GM21786 (cell line): ENCODE data around the gene KCTD5.
"Not testable (repeated sequence)": the region's sequence is repeated elsewhere in the genome, so short reads cannot be mapped to it uniquely, and the experiment has no call there.

ENCODE experiments used
- ATAC-seq: cut with Tn5 transposase; IDR thresholded peaks from one replicate; pipeline ENCODE4 v1.9.1; 2021; ENCODE audit not compliant: unreplicated experiment

The KCTD5 gene

DNA sequence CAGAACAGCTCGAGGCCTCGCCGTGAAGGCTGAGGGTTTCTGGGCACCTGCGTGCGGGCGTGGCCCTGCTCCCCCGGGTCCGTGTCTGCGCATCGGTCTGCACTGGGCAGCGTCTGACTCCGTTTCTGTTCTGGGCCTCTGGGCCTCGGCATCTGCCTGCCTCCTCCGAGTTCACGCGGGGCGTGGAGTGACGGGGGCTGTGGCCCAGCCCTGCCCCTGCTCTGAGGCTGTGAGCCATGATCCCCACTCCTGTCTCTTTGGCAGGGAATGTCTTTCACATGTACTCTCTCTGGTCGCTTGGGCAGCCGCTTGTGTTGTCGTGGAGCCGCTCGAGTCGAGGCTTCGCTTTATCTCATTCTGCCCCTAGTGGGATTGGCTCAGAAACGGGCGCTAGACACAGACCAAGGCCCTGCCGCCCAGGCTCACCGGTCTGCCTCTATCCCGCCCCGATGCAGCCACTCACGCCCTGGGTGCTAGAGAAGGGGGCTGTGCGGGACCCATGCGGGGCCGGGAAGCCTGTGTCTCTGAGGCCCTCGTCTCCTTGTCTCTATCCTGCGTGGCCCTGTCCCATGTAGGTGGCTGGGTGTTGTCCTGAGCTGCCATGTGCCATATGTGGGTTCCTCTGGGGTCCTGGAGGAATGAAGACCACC lies 14.4 kb downstream of the KCTD5 start:
- not testable (repeated sequence) for ATAC-seq

DNA sequence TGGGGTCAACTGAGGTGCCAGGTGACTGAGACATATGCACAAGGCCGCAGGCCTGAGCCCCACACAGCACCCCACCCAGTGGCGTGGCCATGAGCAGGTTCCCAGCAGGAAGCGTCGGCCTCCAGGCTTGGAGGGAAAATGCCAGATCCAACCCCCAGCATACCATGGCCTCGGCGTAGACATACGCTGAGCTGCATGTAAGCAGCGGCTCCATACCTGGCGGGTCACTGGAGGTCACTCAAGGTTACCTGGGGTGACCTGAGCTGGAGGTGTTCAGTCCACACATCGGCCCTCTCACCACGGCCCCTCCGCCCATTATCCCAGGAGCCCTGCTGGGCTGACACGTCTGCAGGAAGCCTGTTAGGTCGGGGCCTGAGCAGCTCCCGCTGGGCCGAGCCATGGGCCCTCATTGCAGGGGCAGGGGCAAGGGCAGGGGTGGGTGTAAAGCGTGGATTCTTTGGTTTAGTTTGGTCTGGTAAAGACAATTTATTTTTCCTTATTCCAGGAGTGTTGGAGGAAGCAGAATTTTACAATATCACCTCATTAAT lies 15.2 kb downstream of the KCTD5 start:
- no peak for ATAC-seq

DNA sequence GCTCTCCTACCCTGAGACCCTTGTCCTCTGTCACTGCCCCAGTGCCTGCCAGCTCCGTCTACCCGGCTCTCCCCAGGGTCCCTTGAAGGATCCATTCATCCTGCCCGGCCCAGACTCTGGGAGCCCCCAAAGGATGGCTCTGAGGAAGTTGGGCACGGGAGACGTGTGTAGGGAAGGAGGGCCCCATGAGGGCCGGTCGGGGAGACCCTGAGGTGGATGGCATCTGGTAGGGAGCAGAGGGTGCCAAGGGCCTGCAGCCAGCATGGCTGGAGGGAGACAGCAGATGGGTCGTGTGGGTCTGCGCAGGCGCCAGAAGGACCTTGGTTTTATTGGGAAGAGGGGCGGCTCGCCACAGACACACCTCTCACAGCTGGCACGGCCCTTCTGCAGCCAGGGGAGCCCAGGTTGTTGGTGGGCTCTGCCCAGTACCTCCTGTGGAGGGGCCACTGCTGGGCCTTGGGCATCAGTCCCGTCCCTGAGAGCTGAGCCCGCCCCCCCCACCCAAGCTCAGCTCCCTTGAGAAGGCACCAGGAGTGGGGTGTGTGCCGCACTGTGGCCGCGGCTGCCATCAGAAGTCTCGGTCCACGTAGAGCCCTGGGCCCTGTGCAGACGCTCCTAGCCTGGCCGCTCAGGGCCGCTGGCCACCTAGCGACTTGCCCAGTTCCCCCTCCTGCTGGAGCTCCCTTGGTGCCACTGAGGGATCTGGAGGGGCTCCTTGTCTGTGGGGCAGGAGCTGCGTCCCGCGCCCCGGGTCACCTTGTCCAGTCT lies 16.0 kb downstream of the KCTD5 start:
- no peak for ATAC-seq

- no peak for ATAC-seq
These were observed 16.8 kb downstream of the KCTD5 start for GRCh38 chr16:2698965-2699750.

- ATAC-seq, result no peak
These were observed 17.7 kb downstream of the KCTD5 start for GRCh38 chr16:2699791-2700600.

DNA sequence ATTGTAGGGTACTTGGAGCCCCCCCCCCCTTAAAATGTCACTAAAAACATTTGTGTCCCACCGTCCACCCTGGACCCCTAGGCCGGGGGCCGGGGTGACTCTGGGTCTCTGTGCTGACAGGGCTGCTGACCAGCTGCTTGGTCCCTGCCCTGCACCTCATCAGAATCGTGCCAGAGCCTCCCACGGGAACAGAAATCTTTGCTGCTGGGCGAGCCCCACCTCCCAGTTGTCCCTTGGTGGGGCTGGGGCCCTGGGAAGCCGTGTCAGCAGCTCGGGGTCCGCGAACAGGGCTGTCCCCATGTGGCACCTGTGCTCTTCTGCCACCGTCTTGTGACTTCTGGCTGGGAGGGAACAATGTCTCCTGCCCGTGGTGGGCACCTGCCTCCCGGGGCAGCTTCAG lies 18.5 kb downstream of the KCTD5 start:
- ATAC-seq, result no peak

DNA sequence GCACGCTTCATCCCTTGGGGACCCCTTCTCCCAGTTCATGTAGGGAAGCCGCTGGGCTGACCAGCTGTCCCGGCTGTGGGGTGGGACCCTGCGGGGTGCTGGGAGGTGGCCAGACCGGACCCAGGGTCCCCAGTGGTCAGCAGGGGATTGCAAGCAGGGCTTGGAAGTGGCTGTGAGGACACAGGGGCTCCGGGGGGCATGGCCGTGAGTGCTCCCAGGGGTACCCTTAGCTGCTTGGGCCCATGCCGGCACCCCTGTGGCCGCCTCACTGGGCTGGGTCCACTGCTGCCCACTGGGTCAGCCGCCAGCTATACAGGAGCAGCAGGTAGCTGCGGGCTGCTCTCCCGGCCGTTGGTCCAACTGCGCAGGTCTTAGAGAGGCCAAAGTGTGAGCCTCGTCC lies 18.9 kb downstream of the KCTD5 start:
- no peak for ATAC-seq

DNA sequence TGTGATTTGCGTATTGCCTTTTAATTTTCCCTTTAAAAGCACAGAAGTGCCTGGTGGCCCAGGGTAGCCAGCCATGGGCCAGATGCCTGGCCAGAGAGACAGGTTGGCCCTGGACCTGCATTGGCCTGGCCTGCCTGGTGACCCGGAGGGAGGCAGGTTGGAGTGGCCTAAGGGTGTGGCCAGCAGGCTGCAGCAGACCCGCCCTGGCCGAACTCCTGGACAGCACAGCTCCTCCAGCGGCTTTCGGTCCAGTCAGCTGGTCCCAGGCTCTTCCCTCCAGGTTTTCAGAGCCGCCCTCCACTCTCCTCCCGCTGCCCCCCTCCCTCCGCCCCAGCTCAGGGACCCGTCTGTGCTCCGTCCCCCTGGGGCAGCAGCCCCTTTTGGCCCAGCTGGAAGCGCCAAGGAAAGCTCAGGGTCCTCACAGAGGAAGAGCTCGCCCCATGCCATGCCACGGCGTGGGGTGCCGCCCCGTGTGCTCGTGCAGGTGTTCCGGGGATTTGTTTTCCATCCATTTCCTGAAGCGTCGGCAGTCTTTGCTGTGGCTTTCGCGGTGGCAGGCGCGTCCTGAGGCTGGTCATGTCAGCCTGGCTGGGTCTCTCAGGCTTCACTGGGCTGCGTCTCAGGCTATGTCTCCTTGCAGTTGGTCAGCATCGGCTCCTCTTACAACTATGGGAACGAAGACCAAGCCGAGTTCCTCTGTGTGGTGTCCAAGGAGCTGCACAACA lies 19.6 kb downstream of the KCTD5 start:
- ATAC-seq, result no peak

GRCh38 chr16:2702438-2702825 lies 20.1 kb downstream of the KCTD5 start:
- no peak for ATAC-seq

- ATAC-seq, result no peak
These were observed 20.8 kb downstream of the KCTD5 start for GRCh38 chr16:2702871-2703745.

GRCh38 chr16:2704166-2704982 lies 22.1 kb downstream of the KCTD5 start:
- no peak for ATAC-seq

DNA sequence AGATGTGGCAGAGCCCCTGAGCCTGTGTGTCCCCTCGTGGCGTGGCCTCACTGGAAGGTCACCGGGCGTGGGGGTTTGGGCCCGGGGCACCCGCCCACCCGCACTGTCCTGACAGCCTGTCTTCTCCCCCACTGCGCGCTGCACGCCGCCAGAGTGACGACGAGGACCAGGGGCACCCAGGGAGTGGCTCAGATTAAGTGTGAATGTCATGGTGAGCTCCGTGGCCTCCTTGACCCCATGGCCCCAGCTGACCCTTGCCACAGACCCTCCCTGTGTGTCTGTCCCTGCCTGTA lies 22.6 kb downstream of the KCTD5 start:
- ATAC-seq, result no peak

GRCh38 chr16:2705351-2705750 lies 23.0 kb downstream of the KCTD5 start:
- ATAC-seq, result no peak

GRCh38 chr16:2706085-2706484 lies 23.8 kb downstream of the KCTD5 start:
- ATAC-seq, result no peak

- ATAC-seq, result no peak
These were observed 24.4 kb downstream of the KCTD5 start for GRCh38 chr16:2706611-2707311.

DNA sequence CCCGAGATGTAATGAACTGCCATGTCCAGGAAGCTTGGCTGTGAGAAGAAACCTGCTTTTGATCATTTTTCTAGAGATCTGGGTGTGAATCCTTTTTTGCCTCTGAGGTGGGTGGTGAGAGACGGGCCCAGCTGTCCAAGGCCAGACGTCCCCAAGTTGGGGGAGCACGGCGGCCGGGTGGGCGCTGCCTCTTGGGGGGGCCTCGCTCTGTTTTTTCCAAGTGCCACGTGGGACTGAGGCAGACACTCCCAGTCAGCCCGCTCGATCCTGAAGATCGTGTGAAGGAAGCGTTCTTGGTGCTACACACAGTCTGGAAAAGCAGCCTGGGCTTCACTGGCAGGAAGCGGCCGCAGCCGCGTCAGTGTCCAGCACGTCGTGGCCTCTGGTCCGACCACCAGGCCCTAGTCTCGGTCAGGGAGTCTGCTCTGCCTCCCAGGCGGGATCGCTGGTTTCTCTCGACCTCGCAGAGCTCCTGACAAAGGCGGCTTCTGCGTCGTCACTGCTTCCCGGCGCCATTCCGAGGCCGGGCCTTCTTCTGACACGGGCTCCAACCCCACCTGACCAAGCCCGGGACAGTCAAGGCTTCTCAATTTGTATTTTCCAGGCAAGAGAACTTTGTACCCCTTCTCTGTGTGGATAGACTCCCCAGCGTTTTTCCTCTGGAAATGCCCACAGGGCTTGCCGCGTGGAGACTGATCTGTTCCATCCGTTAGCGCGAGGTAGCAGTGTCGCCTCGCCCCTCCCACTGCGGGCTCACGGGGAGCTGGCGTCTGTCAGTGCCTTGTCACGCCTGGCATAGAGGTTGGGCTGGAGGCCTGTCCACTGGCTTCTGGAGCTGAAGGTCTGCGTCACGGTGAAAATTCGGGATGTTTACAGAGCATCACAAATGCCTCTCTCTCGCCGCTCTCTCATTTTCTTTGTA lies 25.3 kb downstream of the KCTD5 start:
- ATAC-seq, result no peak

DNA sequence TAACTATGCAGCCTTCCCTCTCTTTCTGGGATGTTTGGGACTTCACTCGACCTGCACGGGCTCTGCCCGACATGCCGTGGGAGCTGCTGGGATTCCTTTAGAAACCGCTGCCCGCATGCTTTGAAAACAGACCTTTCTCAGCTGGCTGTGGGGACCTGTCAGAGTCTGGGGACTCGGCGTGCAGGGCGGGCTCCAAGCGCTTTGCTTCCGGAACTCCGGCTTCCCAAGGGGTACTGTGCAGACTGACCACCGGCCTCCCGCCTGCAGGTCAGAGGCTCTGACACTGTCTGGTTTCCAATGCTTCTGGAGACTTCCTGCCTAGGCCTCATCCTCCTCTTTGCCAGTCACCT lies 25.9 kb downstream of the KCTD5 start:
- ATAC-seq, result no peak
